WTC11 (cell line): ENCODE data around the gene GAL3ST1. TPM values are rescaled to one million over a fixed set of nuclear protein-coding genes. Genes with fewer than 3 reads are reported as not detected.

ENCODE experiments used
- ATAC-seq: fragments of 200-7000 bp; cut with Tn5 transposase; 2 replicates; pipeline ENCODE4 v1.10.0; 2021; ENCODE audit warnings: mild to moderate bottlenecking, moderate library complexity
- CTCF ChIA-PET: fragments of 300-600 bp; sonication (Branson Sonifier 250); formaldehyde crosslinking; loops from one replicate; lab custom pipeline; 2021; ENCODE audit warnings: antibody characterized with exemption; lab: Charles Lee
- POLR2A ChIA-PET: fragments of 350-600 bp; sonication (Branson Sonifier 250); formaldehyde crosslinking; loops from one replicate; lab custom pipeline; 2021; ENCODE audit warnings: antibody characterized with exemption; lab: Charles Lee
- DNase-seq: peaks from one replicate; pipeline ENCODE4 v3.0.0; 2021; ENCODE audit warnings: low spot score
- H3K27ac Mint-ChIP-seq: 2 replicates; pipeline ENCODE4 v1.8.0; 2021; ENCODE audit warnings: mixed read lengths
- H3K27me3 Mint-ChIP-seq: 2 replicates; pipeline ENCODE4 v1.8.0; 2021; ENCODE audit warnings: low read depth, mild to moderate bottlenecking, moderate library complexity, mixed read lengths
- H3K36me3 Mint-ChIP-seq: 2 replicates; pipeline ENCODE4 v1.8.0; 2021; ENCODE audit warnings: mixed read lengths
- H3K4me1 Mint-ChIP-seq: 2 replicates; pipeline ENCODE4 v1.8.0; 2022; ENCODE audit warnings: mixed read lengths
- H3K4me3 Mint-ChIP-seq: 2 replicates; pipeline ENCODE4 v1.8.0; 2021; ENCODE audit warnings: mild to moderate bottlenecking, moderate library complexity, mixed read lengths
- H3K9me3 Mint-ChIP-seq: 2 replicates; pipeline ENCODE4 v1.8.0; 2021; ENCODE audit warnings: mixed read lengths
- CBFB ChIP-seq: sonication (generic); formaldehyde crosslinking; IDR thresholded peaks from 2 replicates; pipeline ENCODE4 v1.8.1; 2022; ENCODE audit warnings: mild to moderate bottlenecking, low read depth, missing genetic modification reagents
- CREB1 ChIP-seq: sonication (generic); formaldehyde crosslinking; IDR thresholded peaks from 2 replicates; pipeline ENCODE4 v1.8.0; 2023; ENCODE audit warnings: mild to moderate bottlenecking, missing genetic modification reagents
- CTCF ChIP-seq: fragments of 200-600 bp; IDR thresholded peaks from 2 replicates; pipeline ENCODE4 v1.8.0; 2022; ENCODE audit warnings: antibody characterized with exemption
- HMGXB4 ChIP-seq: sonication (generic); formaldehyde crosslinking; IDR thresholded peaks from 2 replicates; pipeline ENCODE4 v1.8.1; 2023; ENCODE audit warnings: mild to moderate bottlenecking, moderate library complexity, missing genetic modification reagents
- JUN ChIP-seq: sonication (generic); formaldehyde crosslinking; IDR thresholded peaks from 2 replicates; pipeline ENCODE4 v1.8.0; 2023; ENCODE audit warnings: mild to moderate bottlenecking, missing genetic modification reagents
- KAT7 ChIP-seq: sonication (generic); formaldehyde crosslinking; IDR thresholded peaks from 2 replicates; pipeline ENCODE4 v1.8.1; 2023; ENCODE audit warnings: missing genetic modification reagents, mild to moderate bottlenecking, borderline replicate concordance
- NR1H2 ChIP-seq: sonication (generic); formaldehyde crosslinking; IDR thresholded peaks from 2 replicates; pipeline ENCODE4 v1.9.0; 2021; ENCODE audit warnings: mild to moderate bottlenecking, moderate library complexity, missing genetic modification reagents
- SMAD3 ChIP-seq: sonication (generic); formaldehyde crosslinking; IDR thresholded peaks from 2 replicates; pipeline ENCODE4 v1.8.0; 2022; ENCODE audit warnings: missing genetic modification reagents, mild to moderate bottlenecking, borderline replicate concordance
- SP1 ChIP-seq: sonication (generic); formaldehyde crosslinking; conservative IDR thresholded peaks from 2 replicates; pipeline ENCODE4 v1.8.1; 2022; ENCODE audit warnings: missing genetic modification reagents
- TEAD4 ChIP-seq: sonication (generic); formaldehyde crosslinking; IDR thresholded peaks from 2 replicates; pipeline ENCODE4 v1.8.0; 2022; ENCODE audit warnings: mild to moderate bottlenecking, missing genetic modification reagents
- USF2 ChIP-seq: sonication (generic); formaldehyde crosslinking; IDR thresholded peaks from 2 replicates; pipeline ENCODE4 v1.8.1; 2023; ENCODE audit warnings: mild to moderate bottlenecking, missing genetic modification reagents, moderate library complexity
- ZBTB43 ChIP-seq: sonication (generic); formaldehyde crosslinking; IDR thresholded peaks from 2 replicates; pipeline ENCODE4 v1.8.1; 2023; ENCODE audit warnings: mild to moderate bottlenecking, missing genetic modification reagents
- ZNF281 ChIP-seq: sonication (generic); formaldehyde crosslinking; IDR thresholded peaks from 2 replicates; pipeline ENCODE4 v1.8.0; 2023; ENCODE audit warnings: mild to moderate bottlenecking, missing genetic modification reagents
- total RNA-seq: library from RNA; stranded (reverse); gene quantifications from 3 replicates; pipeline ENCODE4 v1.2.3, GENCODE V29; 2021
- TF ChIP-seq, protein P1 (sequence below): sonication (generic); formaldehyde crosslinking; IDR thresholded peaks from 2 replicates; pipeline ENCODE4 v1.8.0; 2023; ENCODE audit warnings: missing genetic modification reagents

The GAL3ST1 gene
- total RNA-seq, 1 experiment from 2014 or later: 11.0 TPM

- TF ChIP-seq HMGXB4 (CRISPR knock-in tag): no peak
- TF ChIP-seq, protein P1, sequence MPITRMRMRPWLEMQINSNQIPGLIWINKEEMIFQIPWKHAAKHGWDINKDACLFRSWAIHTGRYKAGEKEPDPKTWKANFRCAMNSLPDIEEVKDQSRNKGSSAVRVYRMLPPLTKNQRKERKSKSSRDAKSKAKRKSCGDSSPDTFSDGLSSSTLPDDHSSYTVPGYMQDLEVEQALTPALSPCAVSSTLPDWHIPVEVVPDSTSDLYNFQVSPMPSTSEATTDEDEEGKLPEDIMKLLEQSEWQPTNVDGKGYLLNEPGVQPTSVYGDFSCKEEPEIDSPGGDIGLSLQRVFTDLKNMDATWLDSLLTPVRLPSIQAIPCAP: no peak
- no peak for TF ChIP-seq SMAD3 (CRISPR knock-in tag)
- TF ChIP-seq JUN (CRISPR knock-in tag): no peak
- no peak for TF ChIP-seq USF2 (CRISPR knock-in tag)
- TF ChIP-seq SP1 (CRISPR knock-in tag): no peak
- TF ChIP-seq, all 79 proteins: peak for 0
Observed at GRCh38 chr22:30557243-30557642, 17.2 kb downstream of the GAL3ST1 start (continued).

DNA sequence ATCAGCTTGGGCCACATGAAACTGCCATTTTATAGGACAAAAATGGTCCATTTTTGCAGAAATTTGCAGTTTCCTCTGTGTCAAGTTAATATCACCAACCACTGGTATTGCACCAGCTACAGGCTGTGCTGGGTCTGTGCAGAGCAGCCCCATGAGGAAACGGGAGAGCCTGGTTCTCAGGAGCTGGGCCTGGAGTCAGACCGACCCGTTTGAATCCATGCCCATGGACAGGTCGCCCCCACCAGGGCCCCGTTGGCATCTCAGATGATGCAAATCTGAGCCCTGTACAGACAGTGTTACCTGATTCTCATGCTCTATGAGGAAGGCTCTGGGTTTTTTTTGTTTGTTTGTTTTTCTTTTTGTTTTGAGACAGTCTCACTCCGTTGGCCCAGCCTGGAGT is 18.1 kb downstream of the GAL3ST1 start:
- Mint-ChIP-seq H3K4me3 (no peak overlapping the region), H3K9me3 (no peaks in the 10 kb centered on the region), H3K36me3 (no peaks in the 10 kb centered on the region), H3K4me1 (peaks cover 30% of the 10 kb centered on the region), H3K27me3 (no peaks in the 10 kb centered on the region), H3K27ac (no peak overlapping the region)
- DNase-seq (no peak), ATAC-seq (peak; percentile 23; the same call in 1 of the 2 replicates)
- TF ChIP-seq CBFB (CRISPR knock-in tag): no peak
- no peak for TF ChIP-seq CTCF
- no peak for TF ChIP-seq CREB1
- no peak for TF ChIP-seq ZBTB43
- TF ChIP-seq KAT7 (CRISPR knock-in tag): no peak
- no peak for TF ChIP-seq ZNF281 (CRISPR knock-in tag)
- TF ChIP-seq TEAD4 (CRISPR knock-in tag): no peak
- TF ChIP-seq NR1H2 (CRISPR knock-in tag): no peak
- ChIA-PET CTCF (interaction anchor here (1.1 to 2.3 kb wide), 10 partner anchors 9 to 198 kb away, joined by 3 to 9 read pairs (median 5); partner anchors contain the start of gene GAL3ST1), POLR2A (no interaction called here)
